ENCODE data around the gene FBXO38. TPM values are rescaled to one million over a fixed set of nuclear protein-coding genes. Genes with fewer than 3 reads are reported as not detected.

FBXO38 gene
- total RNA-seq, 1 donor from 2014 or later = 64.6 TPM

- H3K27me3 Mint-ChIP-seq (ENCODE audit: insufficient read depth, low read depth) = no peaks in the 10 kb centered on the region
- peaks cover 15% of the 10 kb centered on the region for H3K36me3 Mint-ChIP-seq
- TF ChIP-seq, protein P1, sequence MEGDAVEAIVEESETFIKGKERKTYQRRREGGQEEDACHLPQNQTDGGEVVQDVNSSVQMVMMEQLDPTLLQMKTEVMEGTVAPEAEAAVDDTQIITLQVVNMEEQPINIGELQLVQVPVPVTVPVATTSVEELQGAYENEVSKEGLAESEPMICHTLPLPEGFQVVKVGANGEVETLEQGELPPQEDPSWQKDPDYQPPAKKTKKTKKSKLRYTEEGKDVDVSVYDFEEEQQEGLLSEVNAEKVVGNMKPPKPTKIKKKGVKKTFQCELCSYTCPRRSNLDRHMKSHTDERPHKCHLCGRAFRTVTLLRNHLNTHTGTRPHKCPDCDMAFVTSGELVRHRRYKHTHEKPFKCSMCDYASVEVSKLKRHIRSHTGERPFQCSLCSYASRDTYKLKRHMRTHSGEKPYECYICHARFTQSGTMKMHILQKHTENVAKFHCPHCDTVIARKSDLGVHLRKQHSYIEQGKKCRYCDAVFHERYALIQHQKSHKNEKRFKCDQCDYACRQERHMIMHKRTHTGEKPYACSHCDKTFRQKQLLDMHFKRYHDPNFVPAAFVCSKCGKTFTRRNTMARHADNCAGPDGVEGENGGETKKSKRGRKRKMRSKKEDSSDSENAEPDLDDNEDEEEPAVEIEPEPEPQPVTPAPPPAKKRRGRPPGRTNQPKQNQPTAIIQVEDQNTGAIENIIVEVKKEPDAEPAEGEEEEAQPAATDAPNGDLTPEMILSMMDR (IDR thresholded peaks at IDR 0.05) = no peak
- TF ChIP-seq EZH2 (IDR thresholded peaks at IDR 0.05) (no peak), EZH2phosphoT487 (IDR thresholded peaks at IDR 0.05) (no peak)
- Histone ChIP-seq H3F3A (ENCODE audit: low read depth) (no peaks in the 10 kb centered on the region), H3K27me3 (no peaks in the 10 kb centered on the region), H3K36me3 (peaks cover 19% of the 10 kb centered on the region), H3K4me3 (no peak overlapping the region), H3K9me3 (ENCODE audit: low read depth) (no peaks in the 10 kb centered on the region), H3K9ac (no peak overlapping the region), H3K27ac (no peak overlapping the region), H4K20me1 (ENCODE audit: low read depth) (no peaks in the 10 kb centered on the region), H3K4me1 (no peaks in the 10 kb centered on the region), H3K79me2 (ENCODE audit: low read depth) (no peaks in the 10 kb centered on the region), H3K4me2 (no peak overlapping the region), H2AFZ (replicated peaks) (no peak overlapping the region)
- no peak overlapping the region for H3K27ac Mint-ChIP-seq
- H3K4me3 Mint-ChIP-seq = no peak overlapping the region
- no peaks in the 10 kb centered on the region for H3K9me3 Mint-ChIP-seq
- DNase-seq (ENCODE audit: low spot score) = no peak
- no peaks in the 10 kb centered on the region for H3K4me1 Mint-ChIP-seq
Measured at GRCh38 chr5:148416921-148417320, 33.2 kb downstream of the FBXO38 start.

GRCh38 chr5:148418511-148418910, 34.8 kb downstream of the FBXO38 start:
- H4K20me1 ChIP-seq (ENCODE audit: low read depth) = no peaks in the 10 kb centered on the region
- Mint-ChIP-seq H3K4me3 (no peak overlapping the region), H3K4me1 (no peaks in the 10 kb centered on the region), H3K36me3 (peaks cover 17% of the 10 kb centered on the region), H3K9me3 (no peaks in the 10 kb centered on the region), H3K27ac (no peak overlapping the region), H3K27me3 (ENCODE audit: insufficient read depth, low read depth) (no peaks in the 10 kb centered on the region)
- H3K4me2 ChIP-seq = no peak overlapping the region
- TF ChIP-seq EZH2 (IDR thresholded peaks at IDR 0.05) (no peak), EZH2phosphoT487 (IDR thresholded peaks at IDR 0.05) (no peak)
- TF ChIP-seq, protein P1 (IDR thresholded peaks at IDR 0.05) = no peak
- H3K36me3 ChIP-seq = peaks cover 18% of the 10 kb centered on the region
- H2AFZ ChIP-seq (replicated peaks) = no peak overlapping the region
- no peaks in the 10 kb centered on the region for H3K79me2 ChIP-seq (ENCODE audit: low read depth)
- H3K4me3 ChIP-seq = no peak overlapping the region
- no peak for DNase-seq (ENCODE audit: low spot score)
- H3F3A ChIP-seq (ENCODE audit: low read depth) = no peaks in the 10 kb centered on the region
- H3K4me1 ChIP-seq = no peaks in the 10 kb centered on the region
- H3K9ac ChIP-seq = no peak overlapping the region
- no peaks in the 10 kb centered on the region for H3K27me3 ChIP-seq
- H3K27ac ChIP-seq = no peak overlapping the region
- no peaks in the 10 kb centered on the region for H3K9me3 ChIP-seq (ENCODE audit: low read depth)

GRCh38 chr5:148421661-148422060, 37.9 kb downstream of the FBXO38 start:
- Histone ChIP-seq H3K9ac (no peak overlapping the region), H3K79me2 (ENCODE audit: low read depth) (no peaks in the 10 kb centered on the region), H3K4me2 (no peak overlapping the region), H3K27ac (no peak overlapping the region), H3K36me3 (peaks cover 16% of the 10 kb centered on the region), H3K4me3 (no peak overlapping the region), H2AFZ (replicated peaks) (no peak overlapping the region), H3K27me3 (no peaks in the 10 kb centered on the region), H4K20me1 (ENCODE audit: low read depth) (no peaks in the 10 kb centered on the region), H3F3A (ENCODE audit: low read depth) (no peaks in the 10 kb centered on the region), H3K9me3 (ENCODE audit: low read depth) (no peaks in the 10 kb centered on the region), H3K4me1 (no peaks in the 10 kb centered on the region)
- peaks cover 33% of the 10 kb centered on the region for H3K36me3 Mint-ChIP-seq
- peaks cover 2% of the 10 kb centered on the region for H3K27me3 Mint-ChIP-seq (ENCODE audit: insufficient read depth, low read depth)
- H3K4me3 Mint-ChIP-seq = no peak overlapping the region
- no peak overlapping the region for H3K27ac Mint-ChIP-seq
- no peaks in the 10 kb centered on the region for H3K4me1 Mint-ChIP-seq
- TF ChIP-seq EZH2phosphoT487 (IDR thresholded peaks at IDR 0.05) (no peak), EZH2 (IDR thresholded peaks at IDR 0.05) (no peak)
- TF ChIP-seq, protein P1 (IDR thresholded peaks at IDR 0.05) = no peak
- H3K9me3 Mint-ChIP-seq = no peaks in the 10 kb centered on the region
- DNase-seq (ENCODE audit: low spot score) = no peak
